ENCODE measurements around the gene CEP164. TPM values are rescaled to one million over a fixed set of nuclear protein-coding genes. Genes with fewer than 3 reads are reported as not detected.

The CEP164 gene
- total and polyA plus RNA-seq, 10 of the 15 experiments (the other 5 are each of a cell fraction or from before 2014, with no cell fraction given), result 4.2 to 31.2 (median 20.2) TPM

- TF ChIP-seq MYB (IDR thresholded peaks at IDR 0.05; ENCODE audit: borderline replicate concordance, low read depth, low read length), result no peak
- no peak for TF ChIP-seq PRDM15 (CRISPR knock-in tag; IDR thresholded peaks at IDR 0.05)
These were observed 29.5 kb upstream of the CEP164 start (continued) for GRCh38 chr11:117298195-117298594.

- ChIA-PET CTCF (no interaction called here), SMC1A (ENCODE audit: uncharacterized antibody, unreplicated experiment) (no interaction called here), RAD21 (ENCODE audit: unreplicated experiment) (no interaction called here), POLR2A (no interaction called here)
- Histone ChIP-seq H3K27ac (ENCODE audit: control insufficient read depth, insufficient read depth) (no peak overlapping the region), H3K4me1 (ENCODE audit: control insufficient read depth, insufficient read depth, low read length) (no peaks in the 10 kb centered on the region), H4K20me1 (ENCODE audit: control insufficient read depth, insufficient read depth) (no peaks in the 10 kb centered on the region), H3K79me2 (ENCODE audit: control insufficient read depth, insufficient read depth, low read length) (no peaks in the 10 kb centered on the region), H3K4me2 (ENCODE audit: control insufficient read depth, insufficient read depth) (no peak overlapping the region), H3K4me3 (no peak overlapping the region), H3K9ac (ENCODE audit: control insufficient read depth, insufficient read depth, low read length) (no peak overlapping the region), H3K9me3 (replicated peaks; ENCODE audit: control insufficient read depth, insufficient read depth, low read length) (no peaks in the 10 kb centered on the region), H2AFZ (ENCODE audit: control insufficient read depth, low read depth, low read length) (no peak overlapping the region), H3K27me3 (replicated peaks in 1 of 2; ENCODE audit: control insufficient read depth in 2 of 2, insufficient read depth in 2 of 2, low read length in 1 of 2) (no peaks in the 10 kb centered on the region), H3K36me3 (ENCODE audit: control insufficient read depth in 2 of 2, insufficient read depth in 2 of 2, low read length in 1 of 2) (no peaks in the 10 kb centered on the region)
- in situ Hi-C loops (cut with MboI) (no loop called here), intact Hi-C loops (cut with micrococcal nuclease; ENCODE audit: unreplicated experiment) (no loop called here)
- ATAC-seq (peak; percentile 40), DNase-seq (ENCODE audit: low read depth, low spot score) (no peak), FAIRE-seq (no peak)
- BruUV-seq (replicated peaks), result no TSS peak
- WGBS (ENCODE audit: insufficient coverage, insufficient replicate concordance, low lambda C conversion rate, missing lambda C conversion rate), result 48% methylated on average over 7 of the region's 12 CpGs
- TF ChIP-seq ZBTB11 (CRISPR knock-in tag; IDR thresholded peaks at IDR 0.05), result no peak
- TF ChIP-seq ZZZ3 (IDR thresholded peaks at IDR 0.05; ENCODE audit: control insufficient read depth, insufficient read length, low read depth), result no peak
- TF ChIP-seq IRF4 (IDR thresholded peaks at IDR 0.05; ENCODE audit: low read depth, low read length), result no peak
- no peak for TF ChIP-seq NRF1 (conservative IDR thresholded peaks at IDR 0.05; ENCODE audit: low read depth, low read length)
- no peak for TF ChIP-seq IRF3 (IDR thresholded peaks at IDR 0.05)
- TF ChIP-seq YY1 (IDR thresholded peaks at IDR 0.05; ENCODE audit: low read depth, low read length), result no peak
- TF ChIP-seq USF1 (IDR thresholded peaks at IDR 0.05; ENCODE audit: borderline replicate concordance, extremely low read length, insufficient read depth, low read depth, low read length), result no peak
These were observed 28.0 kb upstream of the CEP164 start for GRCh38 chr11:117299351-117300282.

All from GM12878 (cell line).